Smooth muscle cell (in vitro differentiated cells): ENCODE data around the gene PYGO2. TPM values are rescaled to one million over a fixed set of nuclear protein-coding genes. Genes with fewer than 3 reads are reported as not detected.

Experiments
- DNase-seq: peaks from one replicate; lab custom pipeline; 2025; ENCODE audit not compliant: unreplicated experiment; lab: John Stamatoyannopoulos, UW
- H2AFZ ChIP-seq: fragments of 200-600 bp; sonication (generic); 2 replicates; pipeline ENCODE4 v1.6.0; 2016; ENCODE audit warnings: antibody characterized with exemption, low read depth, mild to moderate bottlenecking
- H3F3A ChIP-seq: fragments of 200-600 bp; sonication (generic); 2 replicates; pipeline ENCODE4 v1.6.0; 2017; ENCODE audit warnings: antibody characterized with exemption, low read depth
- H3K27ac ChIP-seq: fragments of 200-600 bp; sonication (generic); 2 replicates; pipeline ENCODE4 v1.5.1; 2016; ENCODE audit warnings: low read depth, mild to moderate bottlenecking
- H3K27me3 ChIP-seq: fragments of 200-600 bp; sonication (generic); 2 replicates; pipeline ENCODE4 v1.6.1; 2016; ENCODE audit warnings: low read depth, mild to moderate bottlenecking
- H3K36me3 ChIP-seq: fragments of 200-600 bp; sonication (generic); 2 replicates; pipeline ENCODE4 v1.5.1; 2016; ENCODE audit warnings: low read depth
- H3K4me1 ChIP-seq: fragments of 200-600 bp; sonication (generic); 2 replicates; pipeline ENCODE4 v1.5.1; 2016; ENCODE audit warnings: low read depth
- H3K4me2 ChIP-seq: fragments of 200-600 bp; sonication (generic); 2 replicates; pipeline ENCODE4 v1.6.0; 2016; ENCODE audit warnings: mild to moderate bottlenecking
- H3K4me3 ChIP-seq: fragments of 200-600 bp; sonication (generic); 2 replicates; pipeline ENCODE4 v1.5.1; 2016; ENCODE audit warnings: mild to moderate bottlenecking
- H3K79me2 ChIP-seq: fragments of 200-600 bp; sonication (generic); 2 replicates; pipeline ENCODE4 v1.6.0; 2016; ENCODE audit warnings: low read depth, mild to moderate bottlenecking
- H3K9ac ChIP-seq: fragments of 200-600 bp; sonication (generic); 2 replicates; pipeline ENCODE4 v1.6.0; 2016; ENCODE audit warnings: low read depth
- H3K9me3 ChIP-seq: fragments of 200-600 bp; sonication (generic); replicated peaks from 2 replicates; pipeline ENCODE4 v1.5.1; 2016; ENCODE audit warnings: low read depth
- H4K20me1 ChIP-seq: fragments of 200-600 bp; sonication (generic); 2 replicates; pipeline ENCODE4 v1.6.0; 2016; ENCODE audit warnings: low read depth
- CTCF ChIP-seq: fragments of 200-600 bp; sonication (generic); IDR thresholded peaks from 2 replicates; pipeline ENCODE4 v1.5.1; 2017; ENCODE audit warnings: borderline replicate concordance, mild to moderate bottlenecking, antibody characterized with exemption; ENCODE audit not compliant: insufficient read depth, poor library complexity, severe bottlenecking
- WGBS: methylation state at CpG from one replicate; pipeline ENCODE4 v1.1.7; 2016; ENCODE audit warnings: low lambda C conversion rate; 5-methylcytosine and 5-hydroxymethylcytosine counted together
- polyA plus RNA-seq: library from polyadenylated mRNA; unstranded; fragments of >200 nt; fragmentation: Nextera tagmentation; extraction: Ambion mirVana; gene quantifications from 2 replicates; pipeline ENCODE4 v1.2.1, GENCODE V29; 2016
- total RNA-seq: library from RNA; depleted of rRNA; stranded (reverse); fragments of >200 nt; gene quantifications from 2 replicates; pipeline ENCODE4 v1.2.3, GENCODE V29; 2014

PYGO2 gene
- total and polyA plus RNA-seq, 2 experiments from 2014 or later = 18.4 to 27.9 TPM

GRCh38 chr1:154962156-154962749 lies 671 bp upstream of the PYGO2 start:
- H3K4me2 ChIP-seq = peak overlapping the region; percentile 95
- peaks cover 24% of the 10 kb centered on the region for H3F3A ChIP-seq
- no peak for TF ChIP-seq CTCF
- peak overlapping the region; percentile 82 for H3K4me3 ChIP-seq
- H3K36me3 ChIP-seq = peaks cover 5% of the 10 kb centered on the region
- H3K4me1 ChIP-seq = peaks cover 21% of the 10 kb centered on the region
- no peaks in the 10 kb centered on the region for H3K9me3 ChIP-seq
- H3K9ac ChIP-seq = peak overlapping the region; percentile 83
- peak overlapping the region; percentile 85 for H3K27ac ChIP-seq
- no peaks in the 10 kb centered on the region for H3K27me3 ChIP-seq
- H4K20me1 ChIP-seq = peaks cover 15% of the 10 kb centered on the region
- DNase-seq = no peak
- peaks cover 17% of the 10 kb centered on the region for H3K79me2 ChIP-seq
- 18% methylated on average over 25 of the region's 25 CpGs for WGBS
- H2AFZ ChIP-seq = no peak overlapping the region

GRCh38 chr1:154960446-154961136 lies 991 bp downstream of the PYGO2 start:
- TF ChIP-seq CTCF = no peak
- no peaks in the 10 kb centered on the region for H3K27me3 ChIP-seq
- H3K79me2 ChIP-seq = peaks cover 8% of the 10 kb centered on the region
- no peaks in the 10 kb centered on the region for H3K9me3 ChIP-seq
- peaks cover 3% of the 10 kb centered on the region for H4K20me1 ChIP-seq
- peak overlapping the region; percentile 95 for H3K4me2 ChIP-seq
- peaks cover 5% of the 10 kb centered on the region for H3K36me3 ChIP-seq
- peak overlapping the region; percentile 82 for H3K4me3 ChIP-seq
- peaks cover 30% of the 10 kb centered on the region for H3K4me1 ChIP-seq
- 69% methylated on average over 10 of the region's 10 CpGs for WGBS
- DNase-seq = no peak
- peaks cover 10% of the 10 kb centered on the region for H3F3A ChIP-seq
- H3K9ac ChIP-seq = peak overlapping the region; percentile 83
- H2AFZ ChIP-seq = no peak overlapping the region
- peak overlapping the region; percentile 85 for H3K27ac ChIP-seq

GRCh38 chr1:154959426-154959780 lies 2.2 kb downstream of the PYGO2 start:
- H3K79me2 ChIP-seq = peaks cover 15% of the 10 kb centered on the region
- H3K9me3 ChIP-seq = no peaks in the 10 kb centered on the region
- TF ChIP-seq CTCF = no peak
- WGBS = 95% methylated on average over 7 of the region's 7 CpGs
- peaks cover 4% of the 10 kb centered on the region for H3F3A ChIP-seq
- H3K9ac ChIP-seq = no peak overlapping the region
- no peak overlapping the region for H2AFZ ChIP-seq
- no peak overlapping the region for H3K4me3 ChIP-seq
- DNase-seq = no peak
- peaks cover 5% of the 10 kb centered on the region for H3K36me3 ChIP-seq
- no peak overlapping the region for H3K4me2 ChIP-seq
- H4K20me1 ChIP-seq = no peaks in the 10 kb centered on the region
- H3K27ac ChIP-seq = no peak overlapping the region
- no peaks in the 10 kb centered on the region for H3K27me3 ChIP-seq
- peaks cover 35% of the 10 kb centered on the region for H3K4me1 ChIP-seq
